Measurements from ENCODE around the gene PPFIBP2.

DNA sequence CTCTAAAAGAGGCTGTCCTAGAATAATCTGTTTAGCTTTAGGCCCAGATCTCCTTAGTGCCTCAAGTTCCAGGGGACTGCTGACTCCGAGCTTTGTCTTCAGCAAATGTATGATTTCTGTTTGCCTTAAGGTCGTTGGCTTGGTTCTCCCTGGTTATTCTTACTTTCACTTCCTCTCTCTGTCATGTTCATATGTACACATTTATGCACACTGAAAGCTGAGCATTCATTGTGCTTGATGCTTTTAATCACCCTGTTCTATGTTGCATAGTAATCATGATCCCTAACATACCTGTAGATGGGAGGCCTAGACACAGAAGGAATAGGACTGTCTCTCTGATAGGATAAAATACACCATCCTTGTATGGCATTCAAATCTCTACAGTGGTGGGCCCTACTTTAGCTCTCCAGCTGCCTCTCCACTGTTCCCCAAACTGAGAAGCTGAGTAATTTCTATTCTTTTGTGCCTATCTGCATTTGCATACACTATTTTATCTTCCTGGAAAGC is 7.2 kb downstream of the PPFIBP2 start:
- TF ChIP-seq, protein P1, sequence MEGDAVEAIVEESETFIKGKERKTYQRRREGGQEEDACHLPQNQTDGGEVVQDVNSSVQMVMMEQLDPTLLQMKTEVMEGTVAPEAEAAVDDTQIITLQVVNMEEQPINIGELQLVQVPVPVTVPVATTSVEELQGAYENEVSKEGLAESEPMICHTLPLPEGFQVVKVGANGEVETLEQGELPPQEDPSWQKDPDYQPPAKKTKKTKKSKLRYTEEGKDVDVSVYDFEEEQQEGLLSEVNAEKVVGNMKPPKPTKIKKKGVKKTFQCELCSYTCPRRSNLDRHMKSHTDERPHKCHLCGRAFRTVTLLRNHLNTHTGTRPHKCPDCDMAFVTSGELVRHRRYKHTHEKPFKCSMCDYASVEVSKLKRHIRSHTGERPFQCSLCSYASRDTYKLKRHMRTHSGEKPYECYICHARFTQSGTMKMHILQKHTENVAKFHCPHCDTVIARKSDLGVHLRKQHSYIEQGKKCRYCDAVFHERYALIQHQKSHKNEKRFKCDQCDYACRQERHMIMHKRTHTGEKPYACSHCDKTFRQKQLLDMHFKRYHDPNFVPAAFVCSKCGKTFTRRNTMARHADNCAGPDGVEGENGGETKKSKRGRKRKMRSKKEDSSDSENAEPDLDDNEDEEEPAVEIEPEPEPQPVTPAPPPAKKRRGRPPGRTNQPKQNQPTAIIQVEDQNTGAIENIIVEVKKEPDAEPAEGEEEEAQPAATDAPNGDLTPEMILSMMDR (IDR thresholded peaks at IDR 0.05) = no peak
- TF ChIP-seq EZH2 (IDR thresholded peaks at IDR 0.05; ENCODE audit: borderline replicate concordance, insufficient read depth, low read depth, low read length, poor library complexity, severe bottlenecking) = no peak

Measured in B cell (primary cell).